K562 (cell line): Measurements from ENCODE around the gene MTPN. TPM values are rescaled to one million over a fixed set of nuclear protein-coding genes. Genes with fewer than 3 reads are reported as not detected.

Experiments
- CAMTA2 ChIP-seq: fragments of 250-450 bp; sonication (Bioruptor Pico); conservative IDR thresholded peaks from 2 replicates; pipeline ENCODE4 v1.5.1; 2022
- CXXC5 ChIP-seq: fragments of 250-450 bp; sonication (Bioruptor Pico); IDR thresholded peaks from 2 replicates; pipeline ENCODE4 v1.8.0; 2022; ENCODE audit warnings: inconsistent platforms, mild to moderate bottlenecking, moderate library complexity
- DPF2 ChIP-seq: fragments of 450-650 bp; IDR thresholded peaks from 2 replicates; pipeline ENCODE4 v1.6.1; 2016
- KAT8 ChIP-seq: fragments of 450-650 bp; IDR thresholded peaks from 2 replicates; pipeline ENCODE4 v1.6.1; 2016; ENCODE audit warnings: low read depth, mild to moderate bottlenecking
- MIER1 ChIP-seq: fragments of 450-650 bp; IDR thresholded peaks from 2 replicates; pipeline ENCODE4 v1.6.1; 2016; ENCODE audit warnings: antibody characterized with exemption, mild to moderate bottlenecking, low read depth
- NFATC3 ChIP-seq: fragments of 450-650 bp; IDR thresholded peaks from 2 replicates; pipeline ENCODE4 v1.6.1; 2017; ENCODE audit warnings: mild to moderate bottlenecking
- NFIC ChIP-seq: fragments of 450-650 bp; IDR thresholded peaks from 2 replicates; pipeline ENCODE4 v1.6.1; 2017; ENCODE audit warnings: mild to moderate bottlenecking, inconsistent platforms
- NFRKB ChIP-seq: fragments of 450-650 bp; IDR thresholded peaks from 2 replicates; pipeline ENCODE4 v1.6.1; 2016; ENCODE audit warnings: low read depth
- NR2C1 ChIP-seq, 2 experiments: fragments of 450-650 bp; IDR thresholded peaks; 2 replicates each; pipeline ENCODE4 v1.6.1; 2017; ENCODE audit warnings: mild to moderate bottlenecking in 2 of 2, antibody characterized with exemption in 1 of 2, inconsistent platforms in 1 of 2, missing compliant biosample characterization in 1 of 2, missing genetic modification characterization in 1 of 2
- PYGO2 ChIP-seq: fragments of 450-650 bp; IDR thresholded peaks from 2 replicates; pipeline ENCODE4 v1.6.1; 2016; ENCODE audit warnings: mild to moderate bottlenecking, missing genetic modification characterization, moderate library complexity, missing compliant biosample characterization
- RBM39 ChIP-seq: fragments of 200-400 bp; formaldehyde crosslinking; optimal IDR thresholded peaks from 2 replicates; pipeline ENCODE3; 2018; ENCODE audit warnings: low read depth, low read length
- RUNX1 ChIP-seq: sonication (generic); IDR thresholded peaks from 2 replicates; pipeline ENCODE4 v1.6.1; 2016; ENCODE audit warnings: antibody characterized with exemption, low read depth
- SMARCA4 ChIP-seq: fragments of 450-650 bp; IDR thresholded peaks from 2 replicates; pipeline ENCODE4 v1.6.1; 2016
- SPI1 ChIP-seq: IDR thresholded peaks from 2 replicates; pipeline ENCODE4 v1.6.1; 2011; ENCODE audit warnings: low read depth, low read length, control low read depth, borderline replicate concordance
- WHSC1 ChIP-seq: IDR thresholded peaks from one replicate; pipeline ENCODE4 v1.6.1; 2012; ENCODE audit warnings: low read length, control low read depth, inconsistent platforms
- ZEB2 ChIP-seq: fragments of 450-650 bp; IDR thresholded peaks from 2 replicates; pipeline ENCODE4 v1.6.1; 2016
- ZFPM2 ChIP-seq: fragments of 250-450 bp; sonication (Bioruptor Pico); IDR thresholded peaks from 2 replicates; pipeline ENCODE4 v1.5.1; 2022; ENCODE audit warnings: mild to moderate bottlenecking
- ZNF778 ChIP-seq: fragments of 450-650 bp; formaldehyde crosslinking; IDR thresholded peaks from 2 replicates; pipeline ENCODE4 v1.4.0; 2020; ENCODE audit warnings: mild to moderate bottlenecking, moderate library complexity
- ZNF785 ChIP-seq: fragments of 250-450 bp; sonication (Bioruptor Pico); IDR thresholded peaks from 2 replicates; pipeline ENCODE4 v1.4.0; 2020; ENCODE audit warnings: mild to moderate bottlenecking
- ZSCAN32 ChIP-seq: fragments of 450-650 bp; formaldehyde crosslinking; IDR thresholded peaks from 2 replicates; pipeline ENCODE4 v1.4.0; 2020; ENCODE audit warnings: mild to moderate bottlenecking, moderate library complexity
- polyA plus RNA-seq, 8 experiments: library from polyadenylated mRNA; depleted of rRNA in 4 of 8; stranded (reverse) in 5 of 8; unstranded in 3 of 8; fragments of >200 nt; fragmentation: Nextera tagmentation in 2 of 8; fragmentation: Illumina TruSeq in 1 of 8; extraction: Ambion mirVana in 2 of 8; extraction: Trizol in 1 of 8; gene quantifications; 2 replicates each; pipeline versions ENCODE4 v1.2.1 to v1.2.3, GENCODE V29; 2011 to 2014; ENCODE audit warnings: inconsistent platforms in 1 of 8, missing spikeins in 1 of 8
- total RNA-seq, 7 experiments: library from RNA; depleted of rRNA in 6 of 7; stranded (reverse); fragments of >200 nt in 6 of 7; fragmentation: Illumina TruSeq in 2 of 7; extraction: Trizol in 2 of 7; gene quantifications; 2 replicates each; pipeline versions ENCODE4 v1.2.1 to v1.2.3, GENCODE V29; 2011 to 2021; ENCODE audit warnings: low replicate concordance in 1 of 7
- TF ChIP-seq, protein P1 (sequence below), 2 experiments: fragments of 450-650 bp; formaldehyde crosslinking in 1 of 2; IDR thresholded peaks; 2 replicates each; pipeline versions ENCODE4 v1.4.0 to v1.6.1; 2014 to 2020; ENCODE audit warnings: mild to moderate bottlenecking in 2 of 2, borderline replicate concordance in 1 of 2, low read depth in 1 of 2
- TF ChIP-seq, protein P2 (sequence below): fragments of 200-800 bp; sonication (Bioruptor generic); IDR thresholded peaks from 2 replicates; pipeline ENCODE4 v1.6.1; 2017; ENCODE audit warnings: missing genetic modification characterization, missing compliant biosample characterization

MTPN gene
- total and polyA plus RNA-seq, 9 of the 15 experiments (the other 6 are each of a cell fraction or from before 2014, with no cell fraction given), result 68.5 to 261 (median 156) TPM

DNA sequence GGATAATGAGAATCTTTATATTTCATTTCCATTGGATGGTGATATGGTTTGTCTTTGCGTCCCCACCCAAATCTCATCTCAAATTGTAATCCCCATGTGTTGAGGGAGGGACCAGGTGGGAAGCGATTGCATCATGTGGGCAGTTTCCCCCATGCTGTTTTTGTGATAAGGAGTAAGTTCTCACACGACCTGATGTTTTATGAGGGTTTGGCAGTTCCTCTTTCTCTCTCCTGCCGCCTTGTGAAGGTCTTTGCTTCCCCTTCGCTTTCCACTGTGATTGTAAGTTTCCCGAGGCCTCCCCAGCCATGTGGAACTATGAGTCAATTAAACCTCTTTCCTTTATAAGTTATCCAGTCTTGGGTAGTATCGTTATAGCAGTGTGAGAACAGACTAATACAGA lies 59.4 kb downstream of the MTPN start (continued):
- TF ChIP-seq, protein P1, sequence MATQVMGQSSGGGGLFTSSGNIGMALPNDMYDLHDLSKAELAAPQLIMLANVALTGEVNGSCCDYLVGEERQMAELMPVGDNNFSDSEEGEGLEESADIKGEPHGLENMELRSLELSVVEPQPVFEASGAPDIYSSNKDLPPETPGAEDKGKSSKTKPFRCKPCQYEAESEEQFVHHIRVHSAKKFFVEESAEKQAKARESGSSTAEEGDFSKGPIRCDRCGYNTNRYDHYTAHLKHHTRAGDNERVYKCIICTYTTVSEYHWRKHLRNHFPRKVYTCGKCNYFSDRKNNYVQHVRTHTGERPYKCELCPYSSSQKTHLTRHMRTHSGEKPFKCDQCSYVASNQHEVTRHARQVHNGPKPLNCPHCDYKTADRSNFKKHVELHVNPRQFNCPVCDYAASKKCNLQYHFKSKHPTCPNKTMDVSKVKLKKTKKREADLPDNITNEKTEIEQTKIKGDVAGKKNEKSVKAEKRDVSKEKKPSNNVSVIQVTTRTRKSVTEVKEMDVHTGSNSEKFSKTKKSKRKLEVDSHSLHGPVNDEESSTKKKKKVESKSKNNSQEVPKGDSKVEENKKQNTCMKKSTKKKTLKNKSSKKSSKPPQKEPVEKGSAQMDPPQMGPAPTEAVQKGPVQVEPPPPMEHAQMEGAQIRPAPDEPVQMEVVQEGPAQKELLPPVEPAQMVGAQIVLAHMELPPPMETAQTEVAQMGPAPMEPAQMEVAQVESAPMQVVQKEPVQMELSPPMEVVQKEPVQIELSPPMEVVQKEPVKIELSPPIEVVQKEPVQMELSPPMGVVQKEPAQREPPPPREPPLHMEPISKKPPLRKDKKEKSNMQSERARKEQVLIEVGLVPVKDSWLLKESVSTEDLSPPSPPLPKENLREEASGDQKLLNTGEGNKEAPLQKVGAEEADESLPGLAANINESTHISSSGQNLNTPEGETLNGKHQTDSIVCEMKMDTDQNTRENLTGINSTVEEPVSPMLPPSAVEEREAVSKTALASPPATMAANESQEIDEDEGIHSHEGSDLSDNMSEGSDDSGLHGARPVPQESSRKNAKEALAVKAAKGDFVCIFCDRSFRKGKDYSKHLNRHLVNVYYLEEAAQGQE (IDR thresholded peaks at IDR 0.05; ENCODE audit: borderline replicate concordance), result no peak; the same call in 1 of the 2 replicates
- TF ChIP-seq, protein P1 (CRISPR knock-in tag; IDR thresholded peaks at IDR 0.05; ENCODE audit: low read depth), result no peak
- peak; percentile 89 for TF ChIP-seq ZEB2
- TF ChIP-seq NR2C1 (IDR thresholded peaks at IDR 0.05), result 0 out of 2 replicates have a peak, but pooled peaks have one; percentile 12
- TF ChIP-seq NR2C1 (tag; IDR thresholded peaks at IDR 0.05), result no peak
- no peak for TF ChIP-seq ZNF778 (CRISPR knock-in tag)
- TF ChIP-seq MIER1, result no peak
- no peak for TF ChIP-seq KAT8
- no peak for TF ChIP-seq ZNF785 (CRISPR knock-in tag)
- no peak for TF ChIP-seq NFRKB
- TF ChIP-seq WHSC1, result no peak
- peak; percentile 26; the same call in 1 of the 2 replicates for TF ChIP-seq NFIC
- TF ChIP-seq ZFPM2 (CRISPR knock-in tag), result no peak
- no peak for TF ChIP-seq CAMTA2 (CRISPR knock-in tag)
- peak; percentile 63; the same call in 1 of the 2 replicates for TF ChIP-seq DPF2
- peak; percentile 98 for TF ChIP-seq SPI1
- TF ChIP-seq SMARCA4, result peak; percentile 59
- no peak for TF ChIP-seq ZSCAN32
- TF ChIP-seq, protein P2, sequence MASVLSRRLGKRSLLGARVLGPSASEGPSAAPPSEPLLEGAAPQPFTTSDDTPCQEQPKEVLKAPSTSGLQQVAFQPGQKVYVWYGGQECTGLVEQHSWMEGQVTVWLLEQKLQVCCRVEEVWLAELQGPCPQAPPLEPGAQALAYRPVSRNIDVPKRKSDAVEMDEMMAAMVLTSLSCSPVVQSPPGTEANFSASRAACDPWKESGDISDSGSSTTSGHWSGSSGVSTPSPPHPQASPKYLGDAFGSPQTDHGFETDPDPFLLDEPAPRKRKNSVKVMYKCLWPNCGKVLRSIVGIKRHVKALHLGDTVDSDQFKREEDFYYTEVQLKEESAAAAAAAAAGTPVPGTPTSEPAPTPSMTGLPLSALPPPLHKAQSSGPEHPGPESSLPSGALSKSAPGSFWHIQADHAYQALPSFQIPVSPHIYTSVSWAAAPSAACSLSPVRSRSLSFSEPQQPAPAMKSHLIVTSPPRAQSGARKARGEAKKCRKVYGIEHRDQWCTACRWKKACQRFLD (CRISPR knock-in tag), result no peak
- TF ChIP-seq CXXC5 (CRISPR knock-in tag), result peak; percentile 65
- no peak for TF ChIP-seq RBM39
- TF ChIP-seq RUNX1, result no peak
- no peak for TF ChIP-seq PYGO2 (tag)
- no peak for TF ChIP-seq NFATC3
